ENCODE measurements around the gene ACOT6.
"Not testable (repeated sequence)": the region's sequence is repeated elsewhere in the genome, so short reads cannot be mapped to it uniquely, and the experiment has no call there.

The ACOT6 gene

GRCh38 chr14:73655851-73656250 is 43.5 kb downstream of the ACOT6 start:
- no peak for DNase-seq

- not testable (repeated sequence) for DNase-seq
Observed at GRCh38 chr14:73659202-73659601, 46.9 kb downstream of the ACOT6 start.

- no peak for DNase-seq
Observed at GRCh38 chr14:73660511-73660910, 48.2 kb downstream of the ACOT6 start.

GRCh38 chr14:73661872-73662271 is 49.6 kb downstream of the ACOT6 start:
- DNase-seq: no peak

GRCh38 chr14:73662487-73662943 is 50.2 kb downstream of the ACOT6 start:
- DNase-seq: no peak

- no peak for DNase-seq
Observed at GRCh38 chr14:73663548-73664212, 51.4 kb downstream of the ACOT6 start.

GRCh38 chr14:73665130-73665529 is 52.8 kb downstream of the ACOT6 start:
- no peak for DNase-seq

GRCh38 chr14:73666583-73666982 is 54.3 kb downstream of the ACOT6 start:
- DNase-seq: no peak

- no peak for DNase-seq
Observed at GRCh38 chr14:73667854-73668253, 55.5 kb downstream of the ACOT6 start.

All from DMS79 treated with DMSO at 0.1 percent for 48 hours (cell line).